HepG2 (cell line): ENCODE measurements around the gene DPP7. TPM values are rescaled to one million over a fixed set of nuclear protein-coding genes. Genes with fewer than 3 reads are reported as not detected.

Source experiments
- ADNP ChIP-seq: sonication (generic); formaldehyde crosslinking; IDR thresholded peaks from 2 replicates; pipeline ENCODE4 v1.4.0; 2020; ENCODE audit warnings: missing genetic modification reagents
- HMG20B ChIP-seq: conservative IDR thresholded peaks from 2 replicates; pipeline ENCODE4 v1.6.1; 2016; ENCODE audit warnings: missing genetic modification reagents, missing compliant biosample characterization
- NAIF1 ChIP-seq: sonication (generic); formaldehyde crosslinking; IDR thresholded peaks from 2 replicates; pipeline ENCODE4 v1.5.0; 2020; ENCODE audit warnings: mild to moderate bottlenecking, missing genetic modification reagents, borderline replicate concordance
- RARG ChIP-seq: sonication (generic); formaldehyde crosslinking; IDR thresholded peaks from 2 replicates; pipeline ENCODE4 v1.4.0; 2020; ENCODE audit warnings: low read depth, mild to moderate bottlenecking, missing genetic modification reagents
- ZNF230 ChIP-seq: sonication (generic); formaldehyde crosslinking; IDR thresholded peaks from 2 replicates; pipeline ENCODE4 v1.4.0; 2020; ENCODE audit warnings: mild to moderate bottlenecking, missing genetic modification reagents
- ZNF619 ChIP-seq: sonication (generic); formaldehyde crosslinking; IDR thresholded peaks from 2 replicates; pipeline ENCODE4 v1.4.0; 2020; ENCODE audit warnings: mild to moderate bottlenecking, missing genetic modification reagents
- ZNF660 ChIP-seq: sonication (generic); formaldehyde crosslinking; IDR thresholded peaks from 2 replicates; pipeline ENCODE4 v1.5.1; 2020; ENCODE audit warnings: mild to moderate bottlenecking, low read depth, missing genetic modification reagents, borderline replicate concordance
- ZXDC ChIP-seq: sonication (generic); formaldehyde crosslinking; IDR thresholded peaks from 2 replicates; pipeline ENCODE4 v1.5.0; 2020; ENCODE audit warnings: mild to moderate bottlenecking, missing genetic modification reagents
- polyA plus RNA-seq, 8 experiments: library from polyadenylated mRNA; depleted of rRNA in 3 of 8; stranded (reverse) in 7 of 8; unstranded in 1 of 8; fragments of >200 nt; fragmentation: Illumina TruSeq in 4 of 8; extraction: Trizol in 4 of 8; gene quantifications; 2 replicates each; pipeline versions ENCODE4 v1.2.1 to v1.2.3, GENCODE V29; 2011 to 2016; ENCODE audit warnings: low read depth in 4 of 8, missing spikeins in 1 of 8, mixed read lengths in 1 of 8; ENCODE audit not compliant: insufficient read depth in 1 of 8
- total RNA-seq, 5 experiments: library from RNA; depleted of rRNA; stranded (reverse); fragments of >200 nt; fragmentation: Illumina TruSeq; extraction: Trizol; gene quantifications; 2 replicates each; pipeline ENCODE4 v1.2.3, GENCODE V29; 2016; ENCODE audit warnings: low read depth in 1 of 5
- TF ChIP-seq, protein P1 (sequence below): sonication (generic); formaldehyde crosslinking; IDR thresholded peaks from 2 replicates; pipeline ENCODE4 v1.5.1; 2020; ENCODE audit warnings: mild to moderate bottlenecking, missing genetic modification reagents, moderate library complexity
- TF ChIP-seq, protein P2 (sequence below): sonication (generic); formaldehyde crosslinking; IDR thresholded peaks from 2 replicates; pipeline ENCODE4 v1.4.0; 2020; ENCODE audit warnings: mild to moderate bottlenecking, missing genetic modification reagents, borderline replicate concordance
- TF ChIP-seq, protein P3 (sequence below): sonication (generic); formaldehyde crosslinking; IDR thresholded peaks from 2 replicates; pipeline ENCODE4 v1.5.1; 2020; ENCODE audit warnings: mild to moderate bottlenecking, missing genetic modification reagents
- TF ChIP-seq, protein P4 (sequence below): sonication (generic); formaldehyde crosslinking; IDR thresholded peaks from 2 replicates; pipeline ENCODE4 v1.4.0; 2020; ENCODE audit warnings: missing genetic modification reagents

DPP7 gene
- total and polyA plus RNA-seq, 2 of the 13 experiments (the other 11 are each of a cell fraction or from before 2014, with no cell fraction given), result 1.2 to 4.5 TPM

- TF ChIP-seq, protein P1, sequence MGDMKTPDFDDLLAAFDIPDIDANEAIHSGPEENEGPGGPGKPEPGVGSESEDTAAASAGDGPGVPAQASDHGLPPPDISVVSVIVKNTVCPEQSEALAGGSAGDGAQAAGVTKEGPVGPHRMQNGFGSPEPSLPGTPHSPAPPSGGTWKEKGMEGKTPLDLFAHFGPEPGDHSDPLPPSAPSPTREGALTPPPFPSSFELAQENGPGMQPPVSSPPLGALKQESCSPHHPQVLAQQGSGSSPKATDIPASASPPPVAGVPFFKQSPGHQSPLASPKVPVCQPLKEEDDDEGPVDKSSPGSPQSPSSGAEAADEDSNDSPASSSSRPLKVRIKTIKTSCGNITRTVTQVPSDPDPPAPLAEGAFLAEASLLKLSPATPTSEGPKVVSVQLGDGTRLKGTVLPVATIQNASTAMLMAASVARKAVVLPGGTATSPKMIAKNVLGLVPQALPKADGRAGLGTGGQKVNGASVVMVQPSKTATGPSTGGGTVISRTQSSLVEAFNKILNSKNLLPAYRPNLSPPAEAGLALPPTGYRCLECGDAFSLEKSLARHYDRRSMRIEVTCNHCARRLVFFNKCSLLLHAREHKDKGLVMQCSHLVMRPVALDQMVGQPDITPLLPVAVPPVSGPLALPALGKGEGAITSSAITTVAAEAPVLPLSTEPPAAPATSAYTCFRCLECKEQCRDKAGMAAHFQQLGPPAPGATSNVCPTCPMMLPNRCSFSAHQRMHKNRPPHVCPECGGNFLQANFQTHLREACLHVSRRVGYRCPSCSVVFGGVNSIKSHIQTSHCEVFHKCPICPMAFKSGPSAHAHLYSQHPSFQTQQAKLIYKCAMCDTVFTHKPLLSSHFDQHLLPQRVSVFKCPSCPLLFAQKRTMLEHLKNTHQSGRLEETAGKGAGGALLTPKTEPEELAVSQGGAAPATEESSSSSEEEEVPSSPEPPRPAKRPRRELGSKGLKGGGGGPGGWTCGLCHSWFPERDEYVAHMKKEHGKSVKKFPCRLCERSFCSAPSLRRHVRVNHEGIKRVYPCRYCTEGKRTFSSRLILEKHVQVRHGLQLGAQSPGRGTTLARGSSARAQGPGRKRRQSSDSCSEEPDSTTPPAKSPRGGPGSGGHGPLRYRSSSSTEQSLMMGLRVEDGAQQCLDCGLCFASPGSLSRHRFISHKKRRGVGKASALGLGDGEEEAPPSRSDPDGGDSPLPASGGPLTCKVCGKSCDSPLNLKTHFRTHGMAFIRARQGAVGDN (CRISPR knock-in tag), result peak; percentile 79
- no peak for TF ChIP-seq HMG20B (CRISPR knock-in tag)
- no peak for TF ChIP-seq RARG (CRISPR knock-in tag)
- TF ChIP-seq, protein P2, sequence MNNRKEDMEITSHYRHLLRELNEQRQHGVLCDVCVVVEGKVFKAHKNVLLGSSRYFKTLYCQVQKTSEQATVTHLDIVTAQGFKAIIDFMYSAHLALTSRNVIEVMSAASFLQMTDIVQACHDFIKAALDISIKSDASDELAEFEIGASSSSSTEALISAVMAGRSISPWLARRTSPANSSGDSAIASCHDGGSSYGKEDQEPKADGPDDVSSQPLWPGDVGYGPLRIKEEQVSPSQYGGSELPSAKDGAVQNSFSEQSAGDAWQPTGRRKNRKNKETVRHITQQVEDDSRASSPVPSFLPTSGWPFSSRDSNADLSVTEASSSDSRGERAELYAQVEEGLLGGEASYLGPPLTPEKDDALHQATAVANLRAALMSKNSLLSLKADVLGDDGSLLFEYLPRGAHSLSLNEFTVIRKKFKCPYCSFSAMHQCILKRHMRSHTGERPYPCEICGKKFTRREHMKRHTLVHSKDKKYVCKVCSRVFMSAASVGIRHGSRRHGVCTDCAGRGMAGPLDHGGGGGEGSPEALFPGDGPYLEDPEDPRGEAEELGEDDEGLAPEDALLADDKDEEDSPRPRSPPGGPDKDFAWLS (CRISPR knock-in tag), result no peak
- TF ChIP-seq, protein P3, sequence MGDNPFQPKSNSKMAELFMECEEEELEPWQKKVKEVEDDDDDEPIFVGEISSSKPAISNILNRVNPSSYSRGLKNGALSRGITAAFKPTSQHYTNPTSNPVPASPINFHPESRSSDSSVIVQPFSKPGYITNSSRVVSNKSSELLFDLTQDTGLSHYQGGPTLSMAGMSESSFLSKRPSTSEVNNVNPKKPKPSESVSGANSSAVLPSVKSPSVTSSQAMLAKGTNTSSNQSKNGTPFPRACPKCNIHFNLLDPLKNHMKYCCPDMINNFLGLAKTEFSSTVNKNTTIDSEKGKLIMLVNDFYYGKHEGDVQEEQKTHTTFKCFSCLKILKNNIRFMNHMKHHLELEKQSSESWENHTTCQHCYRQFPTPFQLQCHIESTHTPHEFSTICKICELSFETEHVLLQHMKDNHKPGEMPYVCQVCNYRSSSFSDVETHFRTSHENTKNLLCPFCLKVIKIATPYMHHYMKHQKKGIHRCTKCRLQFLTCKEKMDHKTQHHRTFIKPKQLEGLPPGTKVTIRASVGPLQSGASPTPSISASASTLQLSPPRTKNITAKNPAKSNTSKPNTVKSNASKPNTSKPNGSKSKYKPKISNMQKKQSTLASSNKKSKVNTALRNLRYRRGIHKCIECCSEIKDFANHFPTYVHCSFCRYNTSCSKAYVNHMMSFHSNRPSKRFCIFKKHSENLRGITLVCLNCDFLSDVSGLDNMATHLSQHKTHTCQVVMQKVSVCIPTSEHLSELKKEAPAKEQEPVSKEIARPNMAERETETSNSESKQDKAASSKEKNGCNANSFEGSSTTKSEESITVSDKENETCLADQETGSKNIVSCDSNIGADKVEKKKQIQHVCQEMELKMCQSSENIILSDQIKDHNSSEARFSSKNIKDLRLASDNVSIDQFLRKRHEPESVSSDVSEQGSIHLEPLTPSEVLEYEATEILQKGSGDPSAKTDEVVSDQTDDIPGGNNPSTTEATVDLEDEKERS (CRISPR knock-in tag), result no peak
- no peak for TF ChIP-seq ZNF660 (CRISPR knock-in tag)
- no peak for TF ChIP-seq NAIF1
- TF ChIP-seq ZNF230, result no peak
- TF ChIP-seq ZXDC (CRISPR knock-in tag), result no peak
- TF ChIP-seq, protein P4, sequence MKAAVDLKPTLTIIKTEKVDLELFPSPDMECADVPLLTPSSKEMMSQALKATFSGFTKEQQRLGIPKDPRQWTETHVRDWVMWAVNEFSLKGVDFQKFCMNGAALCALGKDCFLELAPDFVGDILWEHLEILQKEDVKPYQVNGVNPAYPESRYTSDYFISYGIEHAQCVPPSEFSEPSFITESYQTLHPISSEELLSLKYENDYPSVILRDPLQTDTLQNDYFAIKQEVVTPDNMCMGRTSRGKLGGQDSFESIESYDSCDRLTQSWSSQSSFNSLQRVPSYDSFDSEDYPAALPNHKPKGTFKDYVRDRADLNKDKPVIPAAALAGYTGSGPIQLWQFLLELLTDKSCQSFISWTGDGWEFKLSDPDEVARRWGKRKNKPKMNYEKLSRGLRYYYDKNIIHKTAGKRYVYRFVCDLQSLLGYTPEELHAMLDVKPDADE, result no peak
- no peak for TF ChIP-seq ZNF619 (CRISPR knock-in tag)
- TF ChIP-seq ADNP, result no peak
These were observed 1.5 kb upstream of the DPP7 start (continued) for GRCh38 chr9:137116027-137116507.
